GM12892 (cell line): ENCODE results near the gene APBB2.

Source experiments
- POLR2AphosphoS5 ChIP-seq: IDR thresholded peaks from 2 replicates; pipeline ENCODE4 v1.6.1; 2011; ENCODE audit warnings: low read depth, low read length, control low read depth
- TAF1 ChIP-seq: IDR thresholded peaks from 2 replicates; pipeline ENCODE4 v1.6.1; 2011; ENCODE audit warnings: low read depth, mild to moderate bottlenecking, control low read depth, low read length, borderline replicate concordance

- TF ChIP-seq POLR2AphosphoS5 = no peak
- no peak for TF ChIP-seq TAF1
Observed at GRCh38 chr4:41044791-41045190, 169.6 kb downstream of the APBB2 start.
